ENCODE results near the gene FCHSD1.

FCHSD1 gene

GRCh38 chr5:141650851-141651727 is at the start of gene FCHSD1:
FCHSD1 (minus strand) TSS chr5:141651418; CDS start chr5:141651368, 50 bp downstream.
- peak; percentile 97 for DNase-seq (ENCODE audit: low spot score)

GRCh38 chr5:141697586-141697985 is 46.4 kb upstream of the FCHSD1 start:
- DNase-seq (ENCODE audit: low spot score), result no peak

DNA sequence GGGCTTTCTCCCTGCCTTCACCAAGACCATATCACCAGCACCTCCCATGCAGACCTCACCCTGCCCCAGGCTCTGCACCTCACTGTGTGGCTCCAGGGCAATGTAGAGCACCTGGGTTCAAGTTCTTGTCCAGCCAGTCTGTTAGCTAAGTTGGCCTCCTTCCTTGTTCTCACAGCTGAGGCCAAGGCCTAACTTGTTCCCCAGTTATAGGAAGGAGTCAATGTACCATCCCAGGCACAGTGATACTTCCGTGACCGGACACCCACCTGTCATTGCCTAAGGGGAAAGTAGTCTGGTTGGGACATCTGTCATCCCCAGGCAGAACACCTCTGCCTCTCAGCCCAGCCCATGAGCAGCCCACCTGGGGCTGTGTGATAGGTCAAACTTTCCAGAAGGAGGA is 45.2 kb upstream of the FCHSD1 start:
- DNase-seq (ENCODE audit: low spot score), result no peak

DNA sequence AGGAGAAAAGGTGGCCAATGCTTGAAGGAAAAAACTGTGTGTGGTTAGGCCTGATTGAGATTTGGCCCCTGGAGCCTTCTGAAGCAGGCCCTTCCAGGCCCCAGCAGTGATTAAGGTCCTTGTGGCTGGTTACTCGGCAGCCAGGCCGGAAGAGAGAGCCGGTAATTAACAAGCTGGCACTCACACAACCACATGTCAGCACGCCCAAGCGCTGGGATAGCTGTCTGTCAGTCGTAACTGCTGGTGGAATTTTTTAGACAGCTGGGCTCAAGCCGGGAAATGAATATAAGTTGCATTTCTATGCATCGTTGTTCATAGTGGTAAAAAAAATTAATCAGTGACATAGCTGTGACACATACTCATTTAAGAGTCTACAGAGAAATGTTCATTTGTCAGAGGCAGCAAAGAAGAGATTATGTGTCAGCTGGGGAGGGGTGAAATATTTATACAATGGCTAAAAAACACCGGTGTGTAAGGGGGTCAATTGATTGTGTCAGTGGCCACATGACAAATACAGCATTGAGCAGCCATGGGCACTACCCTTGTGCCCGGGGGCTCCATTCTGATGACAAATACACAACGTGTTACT is 44.5 kb upstream of the FCHSD1 start:
- no peak for DNase-seq (ENCODE audit: low spot score)

DNA sequence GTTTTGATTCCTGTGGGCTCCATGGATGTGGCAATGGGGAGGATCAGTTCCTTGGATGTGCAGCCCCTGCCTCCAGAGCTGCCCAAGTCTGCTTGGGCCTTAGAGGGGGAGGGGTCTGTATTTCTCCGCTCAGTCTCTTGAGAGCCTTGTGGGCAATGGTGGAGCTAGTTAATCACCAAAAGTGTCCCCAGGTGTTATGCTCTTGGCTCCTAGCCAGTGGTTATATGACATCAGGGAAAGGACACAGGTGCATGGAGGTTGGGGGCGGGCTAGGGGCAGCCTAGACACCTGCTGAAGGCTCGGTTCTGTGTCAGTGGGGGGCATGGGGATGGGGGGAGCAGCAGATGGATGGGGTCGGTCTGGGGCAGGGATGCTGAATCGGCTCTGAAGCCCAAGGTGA is 43.3 kb upstream of the FCHSD1 start:
- DNase-seq (ENCODE audit: low spot score), result no peak

DNA sequence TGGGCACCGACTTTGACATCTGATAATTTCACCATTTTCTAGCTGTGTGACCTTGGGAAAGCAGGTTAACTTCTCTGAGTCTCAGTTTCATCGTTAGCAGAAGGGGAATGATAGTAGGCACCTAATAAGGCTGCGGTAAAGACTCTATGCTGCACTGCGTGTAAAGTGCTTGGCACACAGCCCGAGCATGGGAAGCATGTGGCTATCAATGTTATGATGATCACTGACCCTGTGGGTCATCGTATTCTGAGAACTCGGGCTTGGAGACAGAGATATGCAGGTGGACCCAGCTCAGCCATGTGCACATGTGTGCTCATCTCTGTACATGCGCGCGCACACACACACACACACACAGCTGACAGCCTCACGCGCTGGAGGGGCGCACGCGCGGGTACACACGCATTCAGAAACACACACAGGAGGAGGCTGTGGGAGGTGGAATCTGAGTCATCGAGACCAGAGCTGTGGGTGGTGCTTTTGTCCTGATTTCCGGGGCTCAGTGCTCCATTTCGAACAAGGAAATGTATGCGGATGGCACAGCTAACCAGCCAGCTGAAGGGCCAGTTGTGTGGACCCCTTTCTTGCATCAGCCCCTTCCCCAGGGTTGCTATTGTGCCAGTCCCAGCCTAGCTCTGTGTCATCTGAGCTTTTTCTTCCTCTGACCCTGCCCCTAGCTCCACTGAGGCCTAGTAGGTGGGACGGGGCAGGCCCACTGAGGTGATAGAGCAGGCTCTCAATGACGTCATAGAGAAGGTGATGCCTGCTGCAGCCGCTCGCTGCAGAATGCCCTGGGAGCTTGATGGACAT is 41.9 kb upstream of the FCHSD1 start:
- no peak for DNase-seq (ENCODE audit: low spot score)

DNA sequence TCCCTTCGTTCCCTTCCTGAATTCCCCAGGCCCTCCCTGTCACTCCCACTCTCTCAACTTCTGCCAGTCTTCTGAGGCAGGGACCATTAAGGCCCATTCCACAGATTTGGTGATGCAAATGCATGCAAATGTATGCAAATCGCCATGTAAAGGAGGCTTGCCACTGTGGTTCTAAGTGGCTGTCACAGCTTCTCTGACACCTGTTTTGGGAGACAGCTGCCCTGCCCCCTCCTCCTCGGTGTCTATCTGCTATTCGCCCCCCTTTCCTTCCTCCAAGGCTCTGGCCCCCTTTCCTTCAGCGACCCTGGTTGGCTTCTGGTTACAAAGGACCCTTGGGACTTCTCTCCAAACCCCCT is 41.3 kb upstream of the FCHSD1 start:
- DNase-seq (ENCODE audit: low spot score), result no peak

- peak; percentile 80 for DNase-seq (ENCODE audit: low spot score)
Measured at GRCh38 chr5:141691867-141692532, 40.8 kb upstream of the FCHSD1 start.

DNA sequence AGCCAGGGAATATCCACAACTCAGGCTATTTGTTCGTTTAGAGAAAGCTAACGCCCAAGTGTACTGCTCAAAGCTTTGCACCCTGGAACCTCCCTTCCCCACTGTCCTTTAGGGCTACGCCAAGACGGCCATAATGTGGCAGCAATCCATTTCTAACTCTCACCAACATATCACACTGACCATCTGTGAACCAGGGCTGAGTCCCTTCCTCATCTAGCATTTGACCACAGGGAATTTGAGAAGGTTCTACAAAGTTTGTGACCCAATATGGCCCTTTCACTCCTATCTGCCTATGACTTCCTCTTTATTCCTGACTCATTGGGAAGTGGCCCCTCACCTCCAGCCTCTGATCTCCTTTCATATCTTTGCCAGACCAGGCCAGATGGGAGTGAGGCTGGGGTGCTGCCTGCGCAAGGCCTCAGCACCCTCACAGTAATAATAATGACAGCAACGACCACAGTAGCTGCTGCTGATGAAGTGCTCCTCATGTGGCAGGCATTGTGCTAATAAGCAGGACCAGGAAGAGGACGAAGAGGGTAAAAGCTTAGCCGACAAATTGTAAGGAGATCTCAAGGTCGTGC is 40.2 kb upstream of the FCHSD1 start:
- no peak for DNase-seq (ENCODE audit: low spot score)

GRCh38 chr5:141686648-141687416 is 35.6 kb upstream of the FCHSD1 start:
- no peak for DNase-seq (ENCODE audit: low spot score)

- no peak for DNase-seq (ENCODE audit: low spot score)
Measured at GRCh38 chr5:141685591-141685990, 34.4 kb upstream of the FCHSD1 start.

DNA sequence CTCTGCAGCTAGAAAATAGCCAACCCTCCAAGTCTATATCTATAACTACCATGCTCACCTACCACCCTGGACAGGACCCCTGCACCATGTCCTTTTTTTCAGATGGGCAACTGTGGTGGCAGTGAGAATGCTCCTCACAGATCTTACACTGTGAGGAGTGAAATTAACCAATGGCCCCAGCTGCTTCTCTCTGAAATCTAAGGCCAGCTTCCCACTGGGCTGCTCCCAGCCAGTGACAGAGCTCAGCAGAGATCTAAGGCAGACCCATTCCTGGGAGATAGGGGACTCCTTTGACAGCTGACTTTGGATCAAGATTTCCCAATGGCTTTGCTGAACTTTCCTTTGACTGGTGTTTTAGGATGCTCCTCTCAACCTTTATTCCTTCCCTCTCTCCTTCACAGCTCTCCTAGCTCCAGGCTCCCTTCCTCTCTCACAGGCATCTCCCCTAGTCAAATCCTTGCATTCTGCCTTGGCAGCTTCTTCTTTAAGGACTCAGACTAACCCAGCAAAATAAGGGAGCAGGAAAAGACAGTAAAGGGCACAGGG is 32.5 kb upstream of the FCHSD1 start:
- no peak for DNase-seq (ENCODE audit: low spot score)

DNA sequence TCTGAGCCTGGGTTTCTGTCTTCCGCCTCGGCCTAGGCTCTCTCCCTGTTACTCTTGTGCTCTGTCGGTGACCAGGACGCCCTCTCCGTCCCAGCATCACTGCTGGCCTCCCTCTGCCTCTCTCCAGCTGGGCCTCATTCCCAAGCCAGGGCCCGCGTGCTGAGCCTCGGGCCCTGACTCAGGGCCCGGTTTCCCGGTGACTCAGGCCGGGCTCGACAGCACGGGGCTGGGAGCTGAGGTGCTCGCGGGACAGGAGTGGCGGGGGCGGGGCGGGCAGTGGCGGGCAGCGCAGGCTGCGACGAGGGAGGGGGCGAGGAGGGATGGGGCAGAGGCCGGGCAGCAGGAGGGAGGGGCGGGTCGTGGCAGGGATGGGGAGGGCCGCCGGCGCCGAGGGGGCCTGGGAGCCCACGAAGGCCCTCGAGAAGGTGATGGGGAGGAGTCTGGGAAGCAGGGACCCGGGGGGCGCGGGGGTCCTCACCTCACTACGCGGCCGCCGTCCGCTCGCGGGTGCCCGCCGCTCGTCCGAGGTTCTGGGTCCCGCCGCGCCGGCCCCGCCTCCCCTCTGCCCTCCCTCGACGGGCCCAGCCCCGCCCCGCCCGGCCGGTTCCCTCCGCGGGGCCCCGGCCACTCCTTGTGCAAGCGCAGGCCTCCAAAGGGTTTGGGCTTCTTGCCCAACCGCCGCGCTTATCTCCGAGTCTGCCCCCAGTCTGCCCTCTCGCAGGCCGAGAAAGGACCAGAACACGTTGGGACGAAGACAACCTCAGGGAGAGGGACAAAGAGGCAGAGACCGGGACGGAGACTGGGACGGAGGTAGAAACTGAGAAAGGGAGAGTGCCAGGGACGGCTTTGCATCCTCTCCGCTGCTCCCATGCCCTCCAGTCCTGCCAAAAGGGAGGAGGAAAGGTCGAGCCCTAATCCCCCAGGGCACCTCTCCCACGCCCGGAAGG is 30.8 kb upstream of the FCHSD1 start, which contains the start of gene ARAP3:
ARAP3 (minus strand) TSS at position 536 of the 947 bp plus-strand sequence. CDS start 1,744 bp downstream, outside the sequence.
- DNase-seq (ENCODE audit: low spot score), result peak; percentile 30

GRCh38 chr5:141681295-141681694 is 30.1 kb upstream of the FCHSD1 start:
- DNase-seq (ENCODE audit: low spot score), result no peak

GRCh38 chr5:141680751-141681201 is 29.6 kb upstream of the FCHSD1 start:
- DNase-seq (ENCODE audit: low spot score), result no peak

- no peak for DNase-seq (ENCODE audit: low spot score)
Measured at GRCh38 chr5:141680178-141680577, 29.0 kb upstream of the FCHSD1 start.

DNA sequence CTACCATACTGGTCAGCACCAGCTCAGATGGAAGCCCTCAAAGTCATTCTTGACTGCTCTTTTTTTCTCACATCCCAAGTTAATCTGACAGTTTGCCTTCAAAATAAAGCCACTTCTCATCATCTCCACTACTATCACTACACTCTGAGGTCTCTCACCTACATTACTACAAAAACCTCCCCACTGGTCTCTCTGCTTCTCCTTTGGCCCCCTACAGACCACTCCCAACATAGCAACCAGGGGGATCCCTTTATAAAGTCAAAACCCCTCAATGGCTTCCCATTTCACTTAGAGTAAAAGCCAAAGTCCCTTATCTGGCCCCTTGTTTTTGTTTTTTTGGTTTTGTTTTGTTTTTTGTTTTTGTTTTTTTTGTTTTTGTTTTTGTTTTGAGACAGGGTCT is 26.2 kb upstream of the FCHSD1 start:
- no peak for DNase-seq (ENCODE audit: low spot score)

- no peak for DNase-seq (ENCODE audit: low spot score)
Measured at GRCh38 chr5:141675672-141676071, 24.5 kb upstream of the FCHSD1 start.

DNA sequence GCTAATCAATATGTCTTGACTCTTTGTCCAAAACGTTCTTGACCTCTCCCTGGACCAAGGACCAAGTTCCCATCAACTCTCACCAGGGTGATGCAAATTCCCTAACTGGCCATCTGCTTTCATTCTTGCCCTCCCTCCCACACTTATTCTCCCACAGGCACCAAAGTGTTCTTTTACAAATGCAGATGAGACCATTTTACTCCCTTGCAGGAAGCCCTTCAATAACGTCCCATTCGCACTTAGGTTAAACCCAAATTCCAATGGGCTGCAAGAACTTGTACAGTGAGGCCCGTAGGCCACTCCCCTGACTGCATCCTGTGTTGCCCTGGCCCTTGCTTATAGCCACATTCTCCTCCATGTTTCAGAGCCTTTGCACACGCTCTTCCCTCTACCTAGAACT is 23.5 kb upstream of the FCHSD1 start:
- no peak for DNase-seq (ENCODE audit: low spot score)

Measured in germinal center (tissue), 1 donor.